Neuronal stem cell (in vitro differentiated cells): ENCODE measurements around the gene MED12L.

Experiments used
- DNase-seq: peaks from one replicate; pipeline ENCODE4 v3.0.0-alpha.2; 2013; ENCODE audit warnings: low spot score
- H2AFZ ChIP-seq: one replicate; pipeline ENCODE4 v1.6.1; 2013; ENCODE audit warnings: mild to moderate bottlenecking, low read length, inconsistent platforms
- H2AK5ac ChIP-seq: 2 replicates; pipeline ENCODE4 v1.6.1; 2013; ENCODE audit warnings: low read depth, mild to moderate bottlenecking, inconsistent platforms, low read length, moderate library complexity, mixed read lengths
- H2BK120ac ChIP-seq: 2 replicates; pipeline ENCODE4 v1.6.1; 2013; ENCODE audit warnings: low read depth, mild to moderate bottlenecking, inconsistent platforms, low read length, moderate library complexity, mixed read lengths
- H2BK12ac ChIP-seq: one replicate; pipeline ENCODE4 v1.6.1; 2013; ENCODE audit warnings: low read length, inconsistent platforms
- H2BK15ac ChIP-seq: 2 replicates; pipeline ENCODE4 v1.6.1; 2013; ENCODE audit warnings: mild to moderate bottlenecking, low read length, inconsistent platforms, mixed read lengths
- H2BK5ac ChIP-seq: one replicate; pipeline ENCODE4 v1.6.1; 2013; ENCODE audit warnings: inconsistent platforms, mild to moderate bottlenecking, low read length, moderate library complexity
- H3K14ac ChIP-seq: one replicate; pipeline ENCODE4 v1.6.1; 2013; ENCODE audit warnings: low read length, inconsistent platforms
- H3K18ac ChIP-seq: 2 replicates; pipeline ENCODE4 v1.6.1; 2013; ENCODE audit warnings: low read length, inconsistent platforms
- H3K23ac ChIP-seq: 2 replicates; pipeline ENCODE4 v1.6.1; 2013; ENCODE audit warnings: low read depth, mild to moderate bottlenecking, mixed read lengths, low read length, inconsistent platforms; ENCODE audit not compliant: poor library complexity
- H3K27ac ChIP-seq: replicated peaks from 3 replicates; pipeline ENCODE4 v1.5.1; 2013; ENCODE audit warnings: low read length, inconsistent platforms
- H3K27me3 ChIP-seq, 3 experiments: 2 replicates each; pipeline ENCODE4 v1.6.1; 2013; ENCODE audit warnings: low read length in 3 of 3, mild to moderate bottlenecking in 2 of 3, inconsistent platforms in 1 of 3, low read depth in 1 of 3, mixed read lengths in 1 of 3, moderate library complexity in 1 of 3; ENCODE audit not compliant: control insufficient read depth in 3 of 3, insufficient read depth in 3 of 3
- H3K36me3 ChIP-seq, 2 donors: replicated peaks in 1 of 2; 2 replicates each; pipeline ENCODE4 v1.6.1; 2013; ENCODE audit warnings: low read length in 2 of 2; ENCODE audit not compliant: control insufficient read depth in 2 of 2, insufficient read depth in 2 of 2
- H3K4ac ChIP-seq: 2 replicates; pipeline ENCODE4 v1.6.1; 2013; ENCODE audit warnings: inconsistent platforms, mild to moderate bottlenecking, low read length, moderate library complexity
- H3K4me1 ChIP-seq, 2 donors: 1 replicate in 1 of 2; 2 replicates in 1 of 2; pipeline ENCODE4 v1.6.1; 2013; ENCODE audit warnings: low read length in 2 of 2, low read depth in 1 of 2; ENCODE audit not compliant: control insufficient read depth in 2 of 2, insufficient read depth in 1 of 2
- H3K4me2 ChIP-seq: one replicate; pipeline ENCODE4 v1.6.1; 2013; ENCODE audit warnings: mild to moderate bottlenecking, low read length, inconsistent platforms; ENCODE audit not compliant: insufficient read depth, poor library complexity, severe bottlenecking
- H3K4me3 ChIP-seq, 2 donors: 2 replicates each; pipeline ENCODE4 v1.5.1; 2013; ENCODE audit warnings: low read length in 2 of 2, mild to moderate bottlenecking in 2 of 2, inconsistent platforms in 1 of 2, moderate library complexity in 1 of 2
- H3K79me1 ChIP-seq: one replicate; pipeline ENCODE4 v1.6.1; 2013; ENCODE audit warnings: low read depth, mild to moderate bottlenecking, inconsistent platforms, low read length, moderate library complexity
- H3K9ac ChIP-seq: one replicate; pipeline ENCODE4 v1.6.1; 2013; ENCODE audit warnings: mild to moderate bottlenecking, low read depth, low read length, inconsistent platforms; ENCODE audit not compliant: poor library complexity
- H3K9me3 ChIP-seq, 2 donors: replicated peaks in 1 of 2; 2 replicates each; pipeline versions ENCODE3 to v1.6.1; 2013; ENCODE audit warnings: low read length in 2 of 2, mild to moderate bottlenecking in 2 of 2, inconsistent platforms in 1 of 2, low read depth in 1 of 2, mixed read lengths in 1 of 2, moderate library complexity in 1 of 2; ENCODE audit not compliant: control insufficient read depth in 2 of 2, insufficient read depth in 1 of 2
- H4K8ac ChIP-seq: one replicate; pipeline ENCODE4 v1.6.1; 2013; ENCODE audit warnings: low read depth, mild to moderate bottlenecking, inconsistent platforms, low read length, moderate library complexity
- H4K91ac ChIP-seq: one replicate; pipeline ENCODE4 v1.6.1; 2013; ENCODE audit warnings: low read length, low read depth, mild to moderate bottlenecking, inconsistent platforms; ENCODE audit not compliant: poor library complexity
- WGBS, 2 donors: extraction: QIAGEN DNeasy Blood & Tissue Kit; methylation state at CpG; one replicate each; pipeline ENCODE4 v1.1.7; 2013; ENCODE audit warnings: missing lambda C conversion rate in 2 of 2, mixed read lengths in 1 of 2; ENCODE audit not compliant: insufficient read length in 2 of 2, insufficient replicate concordance in 1 of 2; ENCODE audit errors: extremely low coverage in 2 of 2; 5-methylcytosine and 5-hydroxymethylcytosine counted together

MED12L gene

DNA sequence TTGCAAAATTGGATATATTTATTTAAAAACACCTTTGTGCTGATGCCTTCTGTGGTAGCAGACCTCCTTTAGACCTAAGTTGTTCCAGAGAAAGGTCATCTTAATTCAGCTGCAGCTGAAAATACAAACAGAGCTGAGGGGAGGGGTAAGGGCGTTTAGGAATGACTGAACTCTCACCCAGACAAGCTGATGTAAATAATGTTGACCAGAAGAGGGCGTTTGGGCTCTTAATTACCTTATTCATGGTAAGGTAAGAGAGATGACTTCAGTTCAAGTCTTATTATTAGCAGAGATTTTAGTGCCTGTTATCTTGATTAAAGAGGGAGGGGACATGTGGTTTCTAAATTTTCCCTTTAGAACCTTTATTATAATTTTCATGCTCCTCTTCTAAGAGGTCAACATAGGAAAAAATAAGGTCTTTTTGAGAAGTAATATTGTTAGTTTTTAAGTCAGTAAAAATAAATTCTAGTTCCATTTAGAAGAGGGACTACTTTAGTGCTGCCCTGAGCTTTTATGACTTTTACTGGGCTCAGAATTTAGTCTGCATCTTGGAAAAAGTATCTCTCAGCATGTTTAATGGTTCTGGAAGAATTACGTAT, 71.3 kb downstream of the MED12L start:
- H3K27me3 ChIP-seq: no peaks in the 10 kb centered on the region
- H2BK120ac ChIP-seq: no peak overlapping the region
- no peak overlapping the region for H3K14ac ChIP-seq
- no peak overlapping the region for H4K8ac ChIP-seq
- H3K27ac ChIP-seq: no peak overlapping the region
- H4K91ac ChIP-seq: no peak overlapping the region
- H2BK15ac ChIP-seq: no peak overlapping the region
- peaks cover 6 to 13% of the 10 kb centered on the region in 2 donors for H3K36me3 ChIP-seq
- peaks cover 0 to 8% of the 10 kb centered on the region in 2 donors for H3K4me1 ChIP-seq
- no peak overlapping the region for H3K4me2 ChIP-seq
- DNase-seq: peak; percentile 61
- 100% methylated on average over 1 of the region's 3 CpGs; no CpG with 5 or more reads in 1 of the 2 donors for WGBS, 2 donors
- H3K9ac ChIP-seq: no peak overlapping the region
- no peak overlapping the region for H3K18ac ChIP-seq
- no peak overlapping the region for H3K4ac ChIP-seq
- no peak overlapping the region for H2BK5ac ChIP-seq
- H3K23ac ChIP-seq: no peak overlapping the region
- H3K9me3 ChIP-seq: no peaks in the 10 kb centered on the region
- no peak overlapping the region for H3K4me3 ChIP-seq
- no peak overlapping the region for H2AFZ ChIP-seq
- H2BK12ac ChIP-seq: no peak overlapping the region
- no peak overlapping the region for H2AK5ac ChIP-seq
- no peaks in the 10 kb centered on the region for H3K79me1 ChIP-seq

DNA sequence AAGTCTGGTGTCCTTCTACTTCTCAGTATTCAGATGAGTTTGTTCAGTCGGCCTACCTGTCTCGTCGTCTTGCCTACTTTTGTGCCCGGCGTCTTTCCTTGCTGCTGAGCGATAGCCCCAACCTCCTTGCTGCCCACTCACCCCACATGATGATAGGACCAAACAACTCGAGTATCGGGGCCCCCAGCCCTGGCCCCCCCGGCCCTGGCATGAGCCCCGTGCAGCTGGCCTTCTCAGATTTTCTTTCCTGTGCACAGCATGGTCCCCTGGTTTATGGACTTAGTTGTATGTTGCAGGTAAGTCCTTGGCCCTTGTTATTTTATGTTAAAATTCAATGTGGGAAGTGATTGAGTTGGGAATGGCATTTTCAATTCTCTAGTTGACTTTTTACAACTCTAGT, 74.3 kb downstream of the MED12L start:
- no peak for DNase-seq
- H2AK5ac ChIP-seq: no peak overlapping the region
- no peak overlapping the region for H3K23ac ChIP-seq
- no peak overlapping the region for H3K9ac ChIP-seq
- H3K4me1 ChIP-seq: peaks cover 0 to 8% of the 10 kb centered on the region in 2 donors
- no peak overlapping the region for H4K91ac ChIP-seq
- no peaks in the 10 kb centered on the region for H3K9me3 ChIP-seq
- H2AFZ ChIP-seq: no peak overlapping the region
- H3K18ac ChIP-seq: no peak overlapping the region
- no peak overlapping the region for H2BK15ac ChIP-seq
- no peak overlapping the region for H3K4me3 ChIP-seq
- no peak overlapping the region for H4K8ac ChIP-seq
- H3K4me2 ChIP-seq: no peak overlapping the region
- no peak overlapping the region for H3K4ac ChIP-seq
- no peak overlapping the region for H2BK12ac ChIP-seq
- H3K27me3 ChIP-seq: no peaks in the 10 kb centered on the region
- H3K36me3 ChIP-seq: peaks cover 6 to 13% of the 10 kb centered on the region in 2 donors
- H3K27ac ChIP-seq: no peak overlapping the region
- H3K79me1 ChIP-seq: no peaks in the 10 kb centered on the region
- no peak overlapping the region for H2BK120ac ChIP-seq
- no CpG with 5 or more reads among the region's 10 CpGs for WGBS, 2 donors
- no peak overlapping the region for H2BK5ac ChIP-seq
- H3K14ac ChIP-seq: no peak overlapping the region

DNA sequence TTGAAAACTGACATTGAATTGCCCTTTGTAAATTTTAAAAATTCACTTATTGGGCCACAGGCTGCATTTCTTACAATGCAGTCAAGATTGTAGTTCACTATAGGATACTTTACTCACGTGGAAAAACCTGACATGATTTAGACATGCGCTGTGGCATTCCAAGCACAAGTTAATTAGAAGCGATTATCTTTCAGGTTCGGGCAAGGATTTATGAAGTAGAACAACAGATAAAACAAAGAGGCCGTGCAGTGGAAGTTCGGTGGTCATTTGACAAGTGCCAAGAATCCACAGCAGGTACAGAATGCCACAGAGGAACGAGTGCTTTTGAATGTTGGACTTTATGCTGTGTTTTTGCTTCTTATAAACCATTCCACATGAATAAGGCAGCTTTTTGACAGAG, 79.8 kb downstream of the MED12L start:
- Histone ChIP-seq H3K4me2 (no peak overlapping the region), H3K36me3 (peaks cover 10 to 12% of the 10 kb centered on the region in 2 donors), H4K91ac (no peak overlapping the region), H2AK5ac (no peak overlapping the region), H4K8ac (no peak overlapping the region), H2BK5ac (no peak overlapping the region), H3K4me1 (peaks cover 0 to 3% of the 10 kb centered on the region in 2 donors), H3K9me3 (no peaks in the 10 kb centered on the region), H3K4ac (no peak overlapping the region), H2BK12ac (no peak overlapping the region), H3K4me3 (no peak overlapping the region), H3K9ac (no peak overlapping the region), H3K27ac (no peak overlapping the region), H3K79me1 (no peaks in the 10 kb centered on the region), H2BK15ac (no peak overlapping the region), H2AFZ (no peak overlapping the region), H3K23ac (no peak overlapping the region), H3K14ac (no peak overlapping the region), H3K18ac (no peak overlapping the region), H2BK120ac (no peak overlapping the region), H3K27me3 (no peaks in the 10 kb centered on the region)
- no CpG with 5 or more reads among the region's 7 CpGs for WGBS, 2 donors
- DNase-seq: no peak

DNA sequence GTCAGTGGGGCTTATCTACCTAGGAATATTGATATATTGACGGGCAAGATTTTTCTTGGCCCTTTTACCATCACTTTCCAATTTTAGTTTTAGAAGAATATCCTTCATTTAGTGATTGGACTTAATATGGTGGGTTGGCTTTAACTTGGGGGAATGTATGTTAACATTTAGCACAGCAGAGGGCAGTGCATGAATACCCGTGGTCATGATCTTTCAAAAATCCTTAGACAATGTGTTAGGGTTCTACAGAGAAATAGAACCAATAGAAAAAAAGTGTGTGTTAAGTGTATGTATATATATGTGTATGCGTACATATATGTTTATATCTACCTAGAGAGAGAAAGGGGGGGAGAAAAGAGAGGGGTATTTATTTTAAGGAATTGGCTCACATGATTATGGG, 80.7 kb downstream of the MED12L start:
- no peak overlapping the region for H3K4me2 ChIP-seq
- H2BK5ac ChIP-seq: no peak overlapping the region
- no peak overlapping the region for H3K4ac ChIP-seq
- no peak overlapping the region for H3K4me3 ChIP-seq
- no peak overlapping the region for H2BK120ac ChIP-seq
- H3K36me3 ChIP-seq: peaks cover 7 to 9% of the 10 kb centered on the region in 2 donors
- H4K8ac ChIP-seq: no peak overlapping the region
- no peaks in the 10 kb centered on the region for H3K9me3 ChIP-seq
- no peaks in the 10 kb centered on the region for H3K27me3 ChIP-seq
- WGBS, 2 donors: no CpG with 5 or more reads among the region's 3 CpGs
- H2BK12ac ChIP-seq: no peak overlapping the region
- H2AFZ ChIP-seq: no peak overlapping the region
- no peak overlapping the region for H2BK15ac ChIP-seq
- H3K4me1 ChIP-seq: peaks cover 3 to 6% of the 10 kb centered on the region in 2 donors
- H3K79me1 ChIP-seq: no peaks in the 10 kb centered on the region
- H4K91ac ChIP-seq: no peak overlapping the region
- H3K14ac ChIP-seq: no peak overlapping the region
- H3K23ac ChIP-seq: no peak overlapping the region
- no peak for DNase-seq
- no peak overlapping the region for H3K27ac ChIP-seq
- H2AK5ac ChIP-seq: no peak overlapping the region
- H3K9ac ChIP-seq: no peak overlapping the region
- H3K18ac ChIP-seq: no peak overlapping the region
